Measurements from ENCODE around the gene RAB9A. TPM values are rescaled to one million over a fixed set of nuclear protein-coding genes. Genes with fewer than 3 reads are reported as not detected.
A peak's percentile ranks its signal among the peaks of the same experiment; 100 is the strongest.

The RAB9A gene
- total and polyA plus RNA-seq, 4 donors = 9.0 to 22.9 (median 12.0) TPM

DNA sequence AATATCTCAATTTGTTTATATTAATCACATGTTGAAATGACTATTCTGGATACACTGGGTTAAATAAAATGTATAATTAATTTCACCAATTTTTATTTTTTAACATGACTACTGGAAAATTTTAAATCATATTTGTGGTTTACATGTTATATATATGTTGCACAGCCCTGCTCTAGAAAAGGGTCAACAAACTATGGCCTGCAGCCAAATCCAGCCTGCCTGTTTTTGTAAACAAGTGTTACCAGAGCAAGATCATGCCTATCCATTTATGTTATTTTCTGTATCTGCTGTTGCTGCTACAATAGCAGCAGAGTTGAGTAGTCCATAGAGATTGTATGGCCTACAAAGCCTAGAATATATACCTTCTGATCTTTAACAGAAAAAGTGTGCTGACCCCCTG, 34.8 kb upstream of the RAB9A start:
- Histone ChIP-seq H3K27me3 (ENCODE audit: control insufficient read depth in 4 of 4, insufficient read depth in 4 of 4, low read length in 3 of 4) (no peaks in the 10 kb centered on the region), H3K9me3 (ENCODE audit: control insufficient read depth in 4 of 4, low read length in 3 of 4) (no peaks in the 10 kb centered on the region), H3K4me3 (ENCODE audit: low read depth in 1 of 3, low read length in 3 of 3) (peak overlapping the region in 2 of 3 donors; percentile 71 to 91), H3K27ac (ENCODE audit: low read depth in 1 of 2, low read length in 2 of 2) (peak overlapping the region; percentile 87 to 95), H3K4me1 (ENCODE audit: control insufficient read depth in 4 of 4, insufficient read depth in 4 of 4, low read length in 3 of 4) (peaks cover 0 to 28% (median 19%) of the 10 kb centered on the region in 4 donors), H3K36me3 (ENCODE audit: control insufficient read depth in 4 of 4, insufficient read depth in 3 of 4, low read depth in 1 of 4, low read length in 3 of 4) (peaks cover 0 to 6% (median under 1%) of the 10 kb centered on the region in 4 donors), H3K9ac (ENCODE audit: low read depth in 1 of 2, low read length in 2 of 2) (peak overlapping the region in 1 of 2 donors; percentile 62)
- no peak for DNase-seq (ENCODE audit: low spot score)
- TF ChIP-seq EGR1 (IDR thresholded peaks at IDR 0.05; ENCODE audit: low read depth in 2 of 2) = no peak
- TF ChIP-seq, protein P1, sequence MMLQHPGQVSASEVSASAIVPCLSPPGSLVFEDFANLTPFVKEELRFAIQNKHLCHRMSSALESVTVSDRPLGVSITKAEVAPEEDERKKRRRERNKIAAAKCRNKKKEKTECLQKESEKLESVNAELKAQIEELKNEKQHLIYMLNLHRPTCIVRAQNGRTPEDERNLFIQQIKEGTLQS (IDR thresholded peaks at IDR 0.05) = no peak
- TF ChIP-seq, protein P2, sequence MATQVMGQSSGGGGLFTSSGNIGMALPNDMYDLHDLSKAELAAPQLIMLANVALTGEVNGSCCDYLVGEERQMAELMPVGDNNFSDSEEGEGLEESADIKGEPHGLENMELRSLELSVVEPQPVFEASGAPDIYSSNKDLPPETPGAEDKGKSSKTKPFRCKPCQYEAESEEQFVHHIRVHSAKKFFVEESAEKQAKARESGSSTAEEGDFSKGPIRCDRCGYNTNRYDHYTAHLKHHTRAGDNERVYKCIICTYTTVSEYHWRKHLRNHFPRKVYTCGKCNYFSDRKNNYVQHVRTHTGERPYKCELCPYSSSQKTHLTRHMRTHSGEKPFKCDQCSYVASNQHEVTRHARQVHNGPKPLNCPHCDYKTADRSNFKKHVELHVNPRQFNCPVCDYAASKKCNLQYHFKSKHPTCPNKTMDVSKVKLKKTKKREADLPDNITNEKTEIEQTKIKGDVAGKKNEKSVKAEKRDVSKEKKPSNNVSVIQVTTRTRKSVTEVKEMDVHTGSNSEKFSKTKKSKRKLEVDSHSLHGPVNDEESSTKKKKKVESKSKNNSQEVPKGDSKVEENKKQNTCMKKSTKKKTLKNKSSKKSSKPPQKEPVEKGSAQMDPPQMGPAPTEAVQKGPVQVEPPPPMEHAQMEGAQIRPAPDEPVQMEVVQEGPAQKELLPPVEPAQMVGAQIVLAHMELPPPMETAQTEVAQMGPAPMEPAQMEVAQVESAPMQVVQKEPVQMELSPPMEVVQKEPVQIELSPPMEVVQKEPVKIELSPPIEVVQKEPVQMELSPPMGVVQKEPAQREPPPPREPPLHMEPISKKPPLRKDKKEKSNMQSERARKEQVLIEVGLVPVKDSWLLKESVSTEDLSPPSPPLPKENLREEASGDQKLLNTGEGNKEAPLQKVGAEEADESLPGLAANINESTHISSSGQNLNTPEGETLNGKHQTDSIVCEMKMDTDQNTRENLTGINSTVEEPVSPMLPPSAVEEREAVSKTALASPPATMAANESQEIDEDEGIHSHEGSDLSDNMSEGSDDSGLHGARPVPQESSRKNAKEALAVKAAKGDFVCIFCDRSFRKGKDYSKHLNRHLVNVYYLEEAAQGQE (IDR thresholded peaks at IDR 0.05) = no peak
- no peak for TF ChIP-seq JUND (IDR thresholded peaks at IDR 0.05)
- TF ChIP-seq, protein P3, sequence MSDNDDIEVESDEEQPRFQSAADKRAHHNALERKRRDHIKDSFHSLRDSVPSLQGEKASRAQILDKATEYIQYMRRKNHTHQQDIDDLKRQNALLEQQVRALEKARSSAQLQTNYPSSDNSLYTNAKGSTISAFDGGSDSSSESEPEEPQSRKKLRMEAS (IDR thresholded peaks at IDR 0.05) = no peak
- no peak for TF ChIP-seq RAD21 (IDR thresholded peaks at IDR 0.05)
- TF ChIP-seq SP1 (IDR thresholded peaks at IDR 0.05) = no peak
- TF ChIP-seq HNF4A (conservative IDR thresholded peaks at IDR 0.05) = no peak
- TF ChIP-seq GABPA (IDR thresholded peaks at IDR 0.05 in 1 of 2, conservative IDR thresholded peaks at IDR 0.05 in 1 of 2) = no peak
- no peak for TF ChIP-seq YY1 (IDR thresholded peaks at IDR 0.05)
- TF ChIP-seq TAF1 (conservative IDR thresholded peaks at IDR 0.05) = no peak
- TF ChIP-seq HNF4G (IDR thresholded peaks at IDR 0.05) = no peak
- TF ChIP-seq NR2F2 (IDR thresholded peaks at IDR 0.05) = no peak
- TF ChIP-seq, protein P4, sequence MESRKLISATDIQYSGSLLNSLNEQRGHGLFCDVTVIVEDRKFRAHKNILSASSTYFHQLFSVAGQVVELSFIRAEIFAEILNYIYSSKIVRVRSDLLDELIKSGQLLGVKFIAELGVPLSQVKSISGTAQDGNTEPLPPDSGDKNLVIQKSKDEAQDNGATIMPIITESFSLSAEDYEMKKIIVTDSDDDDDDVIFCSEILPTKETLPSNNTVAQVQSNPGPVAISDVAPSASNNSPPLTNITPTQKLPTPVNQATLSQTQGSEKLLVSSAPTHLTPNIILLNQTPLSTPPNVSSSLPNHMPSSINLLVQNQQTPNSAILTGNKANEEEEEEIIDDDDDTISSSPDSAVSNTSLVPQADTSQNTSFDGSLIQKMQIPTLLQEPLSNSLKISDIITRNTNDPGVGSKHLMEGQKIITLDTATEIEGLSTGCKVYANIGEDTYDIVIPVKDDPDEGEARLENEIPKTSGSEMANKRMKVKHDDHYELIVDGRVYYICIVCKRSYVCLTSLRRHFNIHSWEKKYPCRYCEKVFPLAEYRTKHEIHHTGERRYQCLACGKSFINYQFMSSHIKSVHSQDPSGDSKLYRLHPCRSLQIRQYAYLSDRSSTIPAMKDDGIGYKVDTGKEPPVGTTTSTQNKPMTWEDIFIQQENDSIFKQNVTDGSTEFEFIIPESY (IDR thresholded peaks at IDR 0.05) = no peak
- TF ChIP-seq FOXA2 (IDR thresholded peaks at IDR 0.05) = no peak
- TF ChIP-seq RXRA (IDR thresholded peaks at IDR 0.05) = no peak

DNA sequence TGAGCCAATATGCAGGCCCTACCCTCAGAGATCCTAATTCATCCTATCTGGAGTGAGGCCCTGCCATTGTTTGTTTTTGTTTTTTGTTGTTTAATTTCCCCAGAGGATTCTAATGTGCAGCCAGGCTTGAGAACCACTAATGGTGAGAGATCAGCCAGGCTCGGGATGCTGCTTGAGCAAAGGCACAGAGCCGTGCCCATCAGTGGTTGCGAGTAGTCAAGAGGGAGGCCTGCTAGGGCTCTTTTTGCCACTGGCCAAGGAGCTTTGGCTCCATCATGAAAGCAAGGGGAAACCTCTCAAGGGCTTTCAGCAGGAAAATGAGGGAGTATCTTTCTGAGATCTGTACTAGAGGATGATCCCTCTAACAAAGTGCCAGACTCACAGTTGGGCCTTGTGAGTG, 33.3 kb upstream of the RAB9A start:
- no peak for TF ChIP-seq FOXA1 (IDR thresholded peaks at IDR 0.05)
- no peak for TF ChIP-seq FOXA2 (IDR thresholded peaks at IDR 0.05)
- TF ChIP-seq JUND (IDR thresholded peaks at IDR 0.05) = no peak
- no peak for TF ChIP-seq YY1 (IDR thresholded peaks at IDR 0.05)
- no peak for TF ChIP-seq GABPA (IDR thresholded peaks at IDR 0.05 in 1 of 2, conservative IDR thresholded peaks at IDR 0.05 in 1 of 2)
- TF ChIP-seq, protein P3 (IDR thresholded peaks at IDR 0.05) = no peak
- TF ChIP-seq HNF4A (conservative IDR thresholded peaks at IDR 0.05) = no peak
- TF ChIP-seq RAD21 (IDR thresholded peaks at IDR 0.05) = no peak
- no peak for TF ChIP-seq EGR1 (IDR thresholded peaks at IDR 0.05; ENCODE audit: low read depth in 2 of 2)
- TF ChIP-seq, protein P1 (IDR thresholded peaks at IDR 0.05) = no peak
- TF ChIP-seq, protein P5, sequence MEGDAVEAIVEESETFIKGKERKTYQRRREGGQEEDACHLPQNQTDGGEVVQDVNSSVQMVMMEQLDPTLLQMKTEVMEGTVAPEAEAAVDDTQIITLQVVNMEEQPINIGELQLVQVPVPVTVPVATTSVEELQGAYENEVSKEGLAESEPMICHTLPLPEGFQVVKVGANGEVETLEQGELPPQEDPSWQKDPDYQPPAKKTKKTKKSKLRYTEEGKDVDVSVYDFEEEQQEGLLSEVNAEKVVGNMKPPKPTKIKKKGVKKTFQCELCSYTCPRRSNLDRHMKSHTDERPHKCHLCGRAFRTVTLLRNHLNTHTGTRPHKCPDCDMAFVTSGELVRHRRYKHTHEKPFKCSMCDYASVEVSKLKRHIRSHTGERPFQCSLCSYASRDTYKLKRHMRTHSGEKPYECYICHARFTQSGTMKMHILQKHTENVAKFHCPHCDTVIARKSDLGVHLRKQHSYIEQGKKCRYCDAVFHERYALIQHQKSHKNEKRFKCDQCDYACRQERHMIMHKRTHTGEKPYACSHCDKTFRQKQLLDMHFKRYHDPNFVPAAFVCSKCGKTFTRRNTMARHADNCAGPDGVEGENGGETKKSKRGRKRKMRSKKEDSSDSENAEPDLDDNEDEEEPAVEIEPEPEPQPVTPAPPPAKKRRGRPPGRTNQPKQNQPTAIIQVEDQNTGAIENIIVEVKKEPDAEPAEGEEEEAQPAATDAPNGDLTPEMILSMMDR (IDR thresholded peaks at IDR 0.05; ENCODE audit: low read depth, low read length, missing input control) = no peak
- Histone ChIP-seq H3K9me3 (ENCODE audit: control insufficient read depth in 4 of 4, low read length in 3 of 4) (no peaks in the 10 kb centered on the region), H3K27me3 (ENCODE audit: control insufficient read depth in 4 of 4, insufficient read depth in 4 of 4, low read length in 3 of 4) (no peaks in the 10 kb centered on the region), H3K4me3 (ENCODE audit: low read depth in 1 of 3, low read length in 3 of 3) (no peak overlapping the region), H3K4me1 (ENCODE audit: control insufficient read depth in 4 of 4, insufficient read depth in 4 of 4, low read length in 3 of 4) (peaks cover 0 to 28% (median 19%) of the 10 kb centered on the region in 4 donors), H3K27ac (ENCODE audit: low read depth in 1 of 2, low read length in 2 of 2) (no peak overlapping the region), H3K36me3 (ENCODE audit: control insufficient read depth in 4 of 4, insufficient read depth in 3 of 4, low read depth in 1 of 4, low read length in 3 of 4) (peaks cover 0 to 6% (median 2%) of the 10 kb centered on the region in 4 donors), H3K9ac (ENCODE audit: low read depth in 1 of 2, low read length in 2 of 2) (no peak overlapping the region)
- WGBS = 94% methylated on average over 3 of the region's 3 CpGs
- no peak for DNase-seq (ENCODE audit: low spot score)
